NOMO-1 (cell line): ENCODE data around the gene NME1.
A peak's percentile ranks its signal among the peaks of the same experiment; 100 is the strongest.
"Not testable (repeated sequence)": the region's sequence is repeated elsewhere in the genome, so short reads cannot be mapped to it uniquely, and the experiment has no call there.

Experiments used
- DNase-seq, 2 experiments: peaks; one replicate each; lab custom pipeline; 2025; ENCODE audit not compliant: unreplicated experiment in 2 of 2; lab: John Stamatoyannopoulos, UW

NME1 gene

GRCh38 chr17:51153210-51154072 is at the start of gene NME1:
TSS of gene NME1 (plus strand) at chr17:51153559. CDS start at chr17:51155655, 2,096 bp downstream.
- DNase-seq = peak; percentile 97 to 99

- DNase-seq = no peak
Observed at GRCh38 chr17:51107778-51108177, 45.6 kb upstream of the NME1 start.

GRCh38 chr17:51112303-51113222 is 40.8 kb upstream of the NME1 start:
- DNase-seq = peak; percentile 55 to 85

GRCh38 chr17:51115179-51115578 is 38.2 kb upstream of the NME1 start:
- no peak for DNase-seq

GRCh38 chr17:51118330-51119195 is 34.8 kb upstream of the NME1 start:
- no peak for DNase-seq

- peak in 1 of 2 experiments; percentile 45 for DNase-seq
Observed at GRCh38 chr17:51119415-51120356, 33.7 kb upstream of the NME1 start.

- peak in 1 of 2 experiments; percentile 70 for DNase-seq
Observed at GRCh38 chr17:51120357-51120738, 33.0 kb upstream of the NME1 start.

GRCh38 chr17:51120739-51121619 is 32.4 kb upstream of the NME1 start, which contains the start of gene SPAG9:
TSS of gene SPAG9 (minus strand) at chr17:51120868. CDS start at chr17:51120656, 212 bp downstream.
- peak; percentile 88 to 98 for DNase-seq

- peak; percentile 87 to 93 for DNase-seq
Observed at GRCh38 chr17:51121620-51122472, 31.5 kb upstream of the NME1 start.

- not testable (repeated sequence) for DNase-seq
Observed at GRCh38 chr17:51122473-51123115, 30.8 kb upstream of the NME1 start.

GRCh38 chr17:51124640-51125503 is 28.5 kb upstream of the NME1 start:
- DNase-seq = no peak

GRCh38 chr17:51128076-51128475 is 25.3 kb upstream of the NME1 start:
- DNase-seq = no peak

- DNase-seq = peak in 1 of 2 experiments; percentile 15
Observed at GRCh38 chr17:51132964-51133319, 20.4 kb upstream of the NME1 start.

- DNase-seq = no peak
Observed at GRCh38 chr17:51133365-51133764, 20.0 kb upstream of the NME1 start.

- no peak for DNase-seq
Observed at GRCh38 chr17:51135956-51136355, 17.4 kb upstream of the NME1 start.

GRCh38 chr17:51142597-51142996 is 10.8 kb upstream of the NME1 start:
- DNase-seq = no peak
